ENCODE results near the gene PKP2.
A peak's percentile ranks its signal among the peaks of the same experiment; 100 is the strongest.

Gene PKP2

DNA sequence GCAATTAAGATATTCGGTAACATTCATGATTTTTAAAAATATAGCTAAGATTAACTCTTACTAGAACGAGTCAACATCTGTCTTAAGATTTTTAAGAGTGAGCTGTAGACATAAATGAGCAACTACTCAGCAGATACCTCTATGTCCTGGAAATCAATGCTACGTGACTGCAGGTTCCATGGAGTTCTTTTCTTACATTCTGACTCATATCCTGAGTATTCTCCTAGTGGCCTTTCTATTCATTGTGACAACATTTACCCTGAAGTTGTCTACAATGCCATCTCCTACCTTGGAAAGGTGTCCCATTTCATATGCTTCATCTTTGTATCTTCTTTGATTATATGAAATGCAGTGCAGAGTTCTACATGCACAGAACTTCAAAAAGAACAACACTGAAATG lies 59.9 kb downstream of the PKP2 start:
- no peak for ATAC-seq
- TF ChIP-seq, protein P1, sequence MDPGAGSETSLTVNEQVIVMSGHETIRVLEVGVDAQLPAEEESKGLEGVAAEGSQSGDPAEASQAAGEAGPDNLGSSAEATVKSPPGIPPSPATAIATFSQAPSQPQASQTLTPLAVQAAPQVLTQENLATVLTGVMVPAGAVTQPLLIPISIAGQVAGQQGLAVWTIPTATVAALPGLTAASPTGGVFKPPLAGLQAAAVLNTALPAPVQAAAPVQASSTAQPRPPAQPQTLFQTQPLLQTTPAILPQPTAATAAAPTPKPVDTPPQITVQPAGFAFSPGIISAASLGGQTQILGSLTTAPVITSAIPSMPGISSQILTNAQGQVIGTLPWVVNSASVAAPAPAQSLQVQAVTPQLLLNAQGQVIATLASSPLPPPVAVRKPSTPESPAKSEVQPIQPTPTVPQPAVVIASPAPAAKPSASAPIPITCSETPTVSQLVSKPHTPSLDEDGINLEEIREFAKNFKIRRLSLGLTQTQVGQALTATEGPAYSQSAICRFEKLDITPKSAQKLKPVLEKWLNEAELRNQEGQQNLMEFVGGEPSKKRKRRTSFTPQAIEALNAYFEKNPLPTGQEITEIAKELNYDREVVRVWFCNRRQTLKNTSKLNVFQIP (CRISPR knock-in tag; IDR thresholded peaks at IDR 0.05; ENCODE audit: borderline replicate concordance, low read depth), result no peak
- TF ChIP-seq TCF4 (CRISPR knock-in tag; IDR thresholded peaks at IDR 0.05; ENCODE audit: borderline replicate concordance) (no peak), ARNTL (CRISPR knock-in tag; IDR thresholded peaks at IDR 0.05; ENCODE audit: borderline replicate concordance, low read depth) (no peak), SNAI2 (CRISPR knock-in tag; IDR thresholded peaks at IDR 0.05) (no peak), ZC3H10 (CRISPR knock-in tag; IDR thresholded peaks at IDR 0.05) (no peak)

DNA sequence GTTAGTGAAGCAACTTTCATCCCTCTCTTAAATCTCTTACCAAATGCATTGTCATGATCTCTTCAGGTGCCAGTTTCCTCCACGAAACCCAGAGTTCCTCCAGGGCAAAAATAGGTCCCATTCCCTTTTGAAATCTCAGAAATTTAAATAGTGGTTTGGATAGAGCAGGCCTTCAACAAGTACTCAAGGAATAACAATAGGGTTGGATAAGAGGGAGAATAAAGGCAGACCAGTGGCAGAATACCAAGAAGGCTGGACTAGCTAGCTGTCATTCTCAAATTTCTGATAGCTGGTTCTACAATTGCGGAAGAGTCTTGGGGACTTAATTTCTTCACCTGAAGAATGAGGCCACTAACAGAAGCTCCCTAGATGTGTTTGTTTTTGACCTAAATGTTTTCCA lies 62.5 kb downstream of the PKP2 start:
- TF ChIP-seq ZNF70 (CRISPR knock-in tag; IDR thresholded peaks at IDR 0.05), result no peak
- no peak for TF ChIP-seq ZFP30 (CRISPR knock-in tag; IDR thresholded peaks at IDR 0.05)
- TF ChIP-seq, protein P2, sequence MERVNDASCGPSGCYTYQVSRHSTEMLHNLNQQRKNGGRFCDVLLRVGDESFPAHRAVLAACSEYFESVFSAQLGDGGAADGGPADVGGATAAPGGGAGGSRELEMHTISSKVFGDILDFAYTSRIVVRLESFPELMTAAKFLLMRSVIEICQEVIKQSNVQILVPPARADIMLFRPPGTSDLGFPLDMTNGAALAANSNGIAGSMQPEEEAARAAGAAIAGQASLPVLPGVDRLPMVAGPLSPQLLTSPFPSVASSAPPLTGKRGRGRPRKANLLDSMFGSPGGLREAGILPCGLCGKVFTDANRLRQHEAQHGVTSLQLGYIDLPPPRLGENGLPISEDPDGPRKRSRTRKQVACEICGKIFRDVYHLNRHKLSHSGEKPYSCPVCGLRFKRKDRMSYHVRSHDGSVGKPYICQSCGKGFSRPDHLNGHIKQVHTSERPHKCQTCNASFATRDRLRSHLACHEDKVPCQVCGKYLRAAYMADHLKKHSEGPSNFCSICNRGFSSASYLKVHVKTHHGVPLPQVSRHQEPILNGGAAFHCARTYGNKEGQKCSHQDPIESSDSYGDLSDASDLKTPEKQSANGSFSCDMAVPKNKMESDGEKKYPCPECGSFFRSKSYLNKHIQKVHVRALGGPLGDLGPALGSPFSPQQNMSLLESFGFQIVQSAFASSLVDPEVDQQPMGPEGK (CRISPR knock-in tag; IDR thresholded peaks at IDR 0.05; ENCODE audit: borderline replicate concordance), result no peak
- no peak for TF ChIP-seq ZFP3 (CRISPR knock-in tag; IDR thresholded peaks at IDR 0.05)
- TF ChIP-seq ARNTL (CRISPR knock-in tag; IDR thresholded peaks at IDR 0.05; ENCODE audit: borderline replicate concordance, low read depth), result no peak
- TF ChIP-seq SNAI2 (CRISPR knock-in tag; IDR thresholded peaks at IDR 0.05), result no peak
- no peak for TF ChIP-seq BACH2 (CRISPR knock-in tag; IDR thresholded peaks at IDR 0.05; ENCODE audit: borderline replicate concordance)
- TF ChIP-seq ZNF565 (CRISPR knock-in tag; conservative IDR thresholded peaks at IDR 0.05; ENCODE audit: low read depth), result no peak
- no peak for TF ChIP-seq CSDC2 (CRISPR knock-in tag; IDR thresholded peaks at IDR 0.05)
- TF ChIP-seq ZC3H10 (CRISPR knock-in tag; IDR thresholded peaks at IDR 0.05), result no peak
- TF ChIP-seq, protein P1 (CRISPR knock-in tag; IDR thresholded peaks at IDR 0.05; ENCODE audit: borderline replicate concordance, low read depth), result no peak
- no peak for ATAC-seq

DNA sequence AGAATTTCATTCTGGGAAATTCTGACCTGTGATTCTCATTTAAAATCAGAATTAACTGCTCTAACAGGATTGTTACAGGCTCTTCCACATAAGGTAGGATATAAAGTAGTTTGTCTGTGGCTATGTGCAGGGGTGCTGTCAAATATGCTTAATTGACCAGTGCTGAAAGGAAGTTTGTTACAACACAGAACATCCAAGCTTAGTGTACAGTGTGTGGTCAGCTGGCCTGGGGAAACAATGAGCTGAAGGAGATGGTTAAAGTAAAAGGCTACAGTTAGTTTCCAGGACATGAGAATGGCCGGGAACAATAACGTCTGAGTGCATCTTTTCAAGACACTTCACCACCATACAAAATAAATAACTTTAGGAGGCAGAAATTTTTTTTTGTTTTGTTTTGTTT lies 68.0 kb downstream of the PKP2 start:
- ATAC-seq, result no peak
- TF ChIP-seq ESRRG (CRISPR knock-in tag; IDR thresholded peaks at IDR 0.05) (no peak), TOX (CRISPR knock-in tag; IDR thresholded peaks at IDR 0.05; ENCODE audit: borderline replicate concordance) (no peak), ZNF565 (CRISPR knock-in tag; conservative IDR thresholded peaks at IDR 0.05; ENCODE audit: low read depth) (no peak), CSDC2 (CRISPR knock-in tag; IDR thresholded peaks at IDR 0.05) (no peak), SNAI2 (CRISPR knock-in tag; IDR thresholded peaks at IDR 0.05) (no peak), BACH2 (CRISPR knock-in tag; IDR thresholded peaks at IDR 0.05; ENCODE audit: borderline replicate concordance) (no peak)
- TF ChIP-seq, protein P3, sequence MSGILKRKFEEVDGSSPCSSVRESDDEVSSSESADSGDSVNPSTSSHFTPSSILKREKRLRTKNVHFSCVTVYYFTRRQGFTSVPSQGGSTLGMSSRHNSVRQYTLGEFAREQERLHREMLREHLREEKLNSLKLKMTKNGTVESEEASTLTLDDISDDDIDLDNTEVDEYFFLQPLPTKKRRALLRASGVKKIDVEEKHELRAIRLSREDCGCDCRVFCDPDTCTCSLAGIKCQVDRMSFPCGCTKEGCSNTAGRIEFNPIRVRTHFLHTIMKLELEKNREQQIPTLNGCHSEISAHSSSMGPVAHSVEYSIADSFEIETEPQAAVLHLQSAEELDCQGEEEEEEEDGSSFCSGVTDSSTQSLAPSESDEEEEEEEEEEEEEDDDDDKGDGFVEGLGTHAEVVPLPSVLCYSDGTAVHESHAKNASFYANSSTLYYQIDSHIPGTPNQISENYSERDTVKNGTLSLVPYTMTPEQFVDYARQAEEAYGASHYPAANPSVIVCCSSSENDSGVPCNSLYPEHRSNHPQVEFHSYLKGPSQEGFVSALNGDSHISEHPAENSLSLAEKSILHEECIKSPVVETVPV (CRISPR knock-in tag; IDR thresholded peaks at IDR 0.05), result no peak

DNA sequence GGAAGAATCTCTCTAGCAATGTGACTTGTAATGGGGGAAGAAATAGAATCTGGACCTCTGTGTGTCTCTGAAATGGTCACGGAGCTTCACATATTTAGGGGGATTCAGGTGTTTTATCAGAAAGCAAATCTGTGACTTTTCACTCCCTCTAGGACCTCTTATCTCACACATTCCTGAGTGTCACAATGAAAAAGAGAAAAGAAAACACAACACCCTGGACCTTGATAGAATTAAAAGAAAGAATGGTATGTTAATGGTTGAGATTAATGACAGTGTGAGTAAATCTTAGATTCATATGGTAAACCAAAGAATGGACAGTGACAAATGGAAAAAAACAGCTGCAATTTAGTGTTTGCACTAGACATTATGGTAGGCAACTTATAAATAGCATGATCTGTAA lies 68.5 kb downstream of the PKP2 start:
- no peak for ATAC-seq
- TF ChIP-seq OSR1 (CRISPR knock-in tag; IDR thresholded peaks at IDR 0.05) (no peak), ISL1 (CRISPR knock-in tag; IDR thresholded peaks at IDR 0.05) (peak; percentile 66)

DNA sequence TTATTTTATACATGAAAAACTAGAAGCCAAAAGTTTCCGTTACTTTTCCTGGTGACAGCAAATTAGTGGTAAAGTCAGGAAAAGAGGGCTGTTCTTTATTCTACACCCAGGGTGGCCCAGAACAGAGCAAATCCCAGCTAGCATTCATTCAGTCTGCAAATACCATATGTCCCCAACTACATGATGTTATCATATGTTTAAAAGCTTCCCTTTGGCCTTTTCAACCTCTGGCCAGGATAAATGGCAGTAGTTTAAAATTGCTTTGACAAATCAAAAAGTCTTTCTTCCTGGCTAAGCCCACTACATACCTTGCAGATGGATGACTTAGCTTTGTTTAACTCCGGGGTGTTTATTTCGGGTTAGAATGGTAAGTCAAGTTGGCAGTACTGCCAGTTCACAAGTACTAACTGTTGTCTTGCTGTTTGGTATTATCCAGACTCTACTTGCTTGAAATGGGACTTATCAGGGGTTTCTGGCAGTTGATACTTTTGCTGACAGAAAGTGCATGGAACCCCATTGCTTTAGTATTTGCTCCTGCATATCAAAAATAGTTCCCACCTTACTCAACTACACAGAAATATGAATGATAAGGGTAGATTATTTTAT lies 69.7 kb downstream of the PKP2 start:
- TF ChIP-seq ISL1 (CRISPR knock-in tag; IDR thresholded peaks at IDR 0.05) (peak; percentile 61), RARB (CRISPR knock-in tag; IDR thresholded peaks at IDR 0.05) (no peak), ESRRG (CRISPR knock-in tag; IDR thresholded peaks at IDR 0.05) (no peak)
- ATAC-seq, result no peak; the same call in 2 of the 3 replicates
